Prostate gland (tissue), 2 donors: ENCODE measurements around the gene RBP2. TPM values are rescaled to one million over a fixed set of nuclear protein-coding genes. Genes with fewer than 3 reads are reported as not detected.
"Not testable (repeated sequence)": the region's sequence is repeated elsewhere in the genome, so short reads cannot be mapped to it uniquely, and the experiment has no call there.

Experiments
- DNase-seq: peaks from one replicate; pipeline ENCODE4 v3.0.0-alpha.2; 2019; ENCODE audit warnings: low spot score
- H3K27ac ChIP-seq, 2 donors: fragments of 200-600 bp; sonication (generic); 2 replicates each; pipeline ENCODE4 v1.5.1; 2017 to 2019
- H3K27me3 ChIP-seq: fragments of 200-600 bp; sonication (generic); replicated peaks from 2 replicates; pipeline ENCODE4 v1.5.1; 2019; ENCODE audit not compliant: insufficient read depth
- H3K36me3 ChIP-seq, 2 donors: fragments of 200-600 bp; sonication (generic); 1 replicate in 1 of 2; 2 replicates in 1 of 2; pipeline versions ENCODE4 v1.5.1 to v1.8.1; 2017 to 2019
- H3K4me1 ChIP-seq: fragments of 200-600 bp; sonication (generic); replicated peaks from 2 replicates; pipeline ENCODE4 v1.5.1; 2019
- H3K4me3 ChIP-seq, 2 donors: fragments of 200-600 bp; sonication (generic); 2 replicates each; pipeline ENCODE4 v1.5.1; 2017 to 2019
- H3K9me3 ChIP-seq: fragments of 200-600 bp; sonication (generic); 2 replicates; pipeline ENCODE4 v1.5.1; 2017
- POLR2A ChIP-seq: fragments of 450-650 bp; IDR thresholded peaks from one replicate; pipeline ENCODE4 v1.6.1; 2016; ENCODE audit warnings: antibody characterized with exemption, mild to moderate bottlenecking
- POLR2AphosphoS5 ChIP-seq: sonication (generic); formaldehyde crosslinking; IDR thresholded peaks from one replicate; pipeline ENCODE4 v1.6.1; 2017; ENCODE audit warnings: antibody characterized with exemption
- WGBS: methylation state at CpG from one replicate; pipeline ENCODE4 v1.1.5; 2018; 5-methylcytosine and 5-hydroxymethylcytosine counted together
- intact Hi-C: fragments of 100-400 bp; cut with DNase I; formaldehyde crosslinking; loops from one replicate; pipeline ENCODE4 v1.14.2; 2022
- total RNA-seq, 2 donors: library from RNA; depleted of rRNA; stranded (reverse); fragments of >200 nt; gene quantifications; one replicate each; pipeline ENCODE4 v1.1.0, GENCODE V29; 2016
- TF ChIP-seq, protein P1 (sequence below), 4 experiments: fragments of 200-600 bp in 2 of 4; fragments of 450-650 bp in 2 of 4; sonication (generic) in 2 of 4; IDR thresholded peaks; 1 replicate in 3 of 4; 2 replicates in 1 of 4; pipeline ENCODE4 v1.5.1; 2016 to 2019; ENCODE audit warnings: antibody characterized with exemption in 4 of 4, mild to moderate bottlenecking in 2 of 4, moderate library complexity in 2 of 4

RBP2 gene
- total RNA-seq, 2 donors from 2014 or later: not detected

DNA sequence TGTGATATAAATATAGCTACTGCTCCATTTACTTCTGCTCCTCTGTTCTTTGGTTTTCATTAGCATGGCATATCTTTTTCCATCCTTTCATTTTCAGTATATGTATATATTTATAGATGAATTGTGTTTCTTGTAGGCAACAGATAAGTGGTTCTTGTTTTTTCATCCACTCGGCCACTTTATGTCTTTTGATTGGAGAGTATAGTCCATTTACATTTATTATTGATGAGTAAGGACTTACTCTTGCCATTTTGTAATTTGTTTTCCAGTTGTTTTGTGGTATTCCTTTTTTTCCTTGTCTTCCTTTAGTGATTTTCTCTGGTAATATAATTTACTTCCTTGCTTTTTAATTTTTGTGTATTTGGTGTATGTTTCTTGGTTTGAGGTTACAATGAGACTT lies 60.0 kb downstream of the RBP2 start:
- intact Hi-C loops: no loop called here
- no peak for TF ChIP-seq POLR2A
- TF ChIP-seq, protein P1, sequence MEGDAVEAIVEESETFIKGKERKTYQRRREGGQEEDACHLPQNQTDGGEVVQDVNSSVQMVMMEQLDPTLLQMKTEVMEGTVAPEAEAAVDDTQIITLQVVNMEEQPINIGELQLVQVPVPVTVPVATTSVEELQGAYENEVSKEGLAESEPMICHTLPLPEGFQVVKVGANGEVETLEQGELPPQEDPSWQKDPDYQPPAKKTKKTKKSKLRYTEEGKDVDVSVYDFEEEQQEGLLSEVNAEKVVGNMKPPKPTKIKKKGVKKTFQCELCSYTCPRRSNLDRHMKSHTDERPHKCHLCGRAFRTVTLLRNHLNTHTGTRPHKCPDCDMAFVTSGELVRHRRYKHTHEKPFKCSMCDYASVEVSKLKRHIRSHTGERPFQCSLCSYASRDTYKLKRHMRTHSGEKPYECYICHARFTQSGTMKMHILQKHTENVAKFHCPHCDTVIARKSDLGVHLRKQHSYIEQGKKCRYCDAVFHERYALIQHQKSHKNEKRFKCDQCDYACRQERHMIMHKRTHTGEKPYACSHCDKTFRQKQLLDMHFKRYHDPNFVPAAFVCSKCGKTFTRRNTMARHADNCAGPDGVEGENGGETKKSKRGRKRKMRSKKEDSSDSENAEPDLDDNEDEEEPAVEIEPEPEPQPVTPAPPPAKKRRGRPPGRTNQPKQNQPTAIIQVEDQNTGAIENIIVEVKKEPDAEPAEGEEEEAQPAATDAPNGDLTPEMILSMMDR (IDR thresholded peaks at IDR 0.05): no peak
- no peak for TF ChIP-seq POLR2AphosphoS5
- Histone ChIP-seq H3K9me3 (no peaks in the 10 kb centered on the region), H3K27ac (no peak overlapping the region), H3K36me3 (no peaks in the 10 kb centered on the region), H3K4me1 (no peaks in the 10 kb centered on the region), H3K4me3 (no peak overlapping the region), H3K27me3 (no peaks in the 10 kb centered on the region)
- DNase-seq: no peak
- 100% methylated on average over 1 of the region's 1 CpG for WGBS

DNA sequence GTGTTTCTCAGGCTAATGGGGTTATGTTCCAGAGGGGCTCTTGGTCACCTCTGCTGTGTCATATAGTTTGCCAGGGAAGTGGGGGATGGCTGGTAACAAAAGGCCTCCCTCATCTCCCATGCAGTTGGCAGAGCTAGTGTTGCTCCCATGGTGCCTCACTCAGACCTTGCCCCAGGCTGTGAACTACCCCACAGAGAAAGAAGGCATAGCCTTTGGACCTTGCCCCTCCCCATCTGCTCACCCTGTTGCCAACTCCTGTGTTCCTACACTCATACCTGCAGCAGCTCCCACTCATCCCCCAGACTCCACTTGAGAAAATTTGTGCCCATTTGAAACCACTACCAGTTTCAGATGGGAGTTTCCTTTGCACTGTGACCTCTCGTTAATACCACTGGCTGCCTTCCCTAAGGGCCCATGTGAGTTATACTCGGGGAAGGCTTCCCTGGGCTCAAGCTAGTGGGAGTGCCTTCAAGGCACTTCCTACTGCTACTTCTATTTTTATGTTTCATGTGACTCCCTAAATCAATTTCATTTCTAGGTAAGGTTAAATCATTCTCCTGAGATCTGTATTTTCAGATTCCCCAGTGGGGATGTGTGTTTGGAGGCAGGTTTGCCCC lies 61.6 kb downstream of the RBP2 start:
- intact Hi-C loops: no loop called here
- no peaks in the 10 kb centered on the region for H3K4me1 ChIP-seq
- no peaks in the 10 kb centered on the region for H3K9me3 ChIP-seq
- no peaks in the 10 kb centered on the region for H3K36me3 ChIP-seq
- no peak overlapping the region for H3K4me3 ChIP-seq
- WGBS: 89% methylated on average over 2 of the region's 2 CpGs
- H3K27ac ChIP-seq: no peak overlapping the region
- no peaks in the 10 kb centered on the region for H3K27me3 ChIP-seq
- TF ChIP-seq, protein P1 (IDR thresholded peaks at IDR 0.05): no peak
- TF ChIP-seq POLR2AphosphoS5 (no peak), POLR2A (no peak)
- DNase-seq: no peak

DNA sequence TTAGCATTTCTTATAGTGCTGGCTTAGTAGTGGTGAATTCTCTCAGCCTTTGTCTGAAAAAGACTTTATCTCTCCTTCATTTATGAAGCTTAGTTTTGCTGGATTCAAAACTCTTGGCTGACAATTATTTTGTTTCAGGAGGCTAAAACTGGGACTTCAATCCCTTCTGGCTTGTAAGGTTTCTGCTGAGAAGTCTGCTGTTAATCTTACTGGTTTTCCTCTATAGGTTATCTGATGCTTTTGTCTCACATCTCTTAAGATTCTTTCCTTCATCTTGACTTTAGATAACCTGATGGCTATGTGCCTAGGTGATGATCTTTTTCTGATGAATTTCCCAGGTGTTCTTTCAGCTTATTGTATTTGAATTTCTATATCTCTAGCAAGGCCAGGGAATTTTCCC lies 63.4 kb downstream of the RBP2 start:
- H3K9me3 ChIP-seq, H3K4me1 ChIP-seq, H3K27me3 ChIP-seq, H3K36me3 ChIP-seq, H3K4me3 ChIP-seq, H3K27ac ChIP-seq, intact Hi-C loops, DNase-seq: not testable (repeated sequence)

Other genes starting within 250 kb of the RBP2 start
- 10 to 100 TPM; 34.1 to 37.8 TPM for gene MRPS22, start 132.5 kb downstream of the RBP2 start, total RNA-seq
- gene COPB2, start 86.9 kb downstream of the RBP2 start, total RNA-seq: 100 to 1,000 TPM in 1 of 2 donors, 10 to 100 TPM in 1; 76.5 to 137 TPM
- gene RBP1, start 63.2 kb upstream of the RBP2 start, total RNA-seq: 10 to 100 TPM in 1 of 2 donors, 1 to 10 TPM in 1; 7.3 to 53.3 TPM
- 10 to 100 TPM; 11.9 to 15.6 TPM for gene NMNAT3, start 201.5 kb upstream of the RBP2 start, total RNA-seq